Epithelial cell of esophagus (primary cell): Measurements from ENCODE around the gene FNTB.
"Not testable (repeated sequence)": the region's sequence is repeated elsewhere in the genome, so short reads cannot be mapped to it uniquely, and the experiment has no call there.

Experiments
- DNase-seq: peaks from one replicate; pipeline ENCODE4 v3.0.0; 2010; ENCODE audit warnings: low read depth
- H3K4me3 ChIP-seq: 2 replicates; pipeline ENCODE4 v1.5.1; 2011; ENCODE audit warnings: mild to moderate bottlenecking, low read length, control low read depth
- CTCF ChIP-seq: IDR thresholded peaks from 2 replicates; pipeline ENCODE4 v1.5.1; 2011; ENCODE audit warnings: low read depth, mild to moderate bottlenecking, low read length, control low read depth, inconsistent platforms; ENCODE audit not compliant: insufficient read depth; ENCODE audit errors: missing control alignments

The FNTB gene

GRCh38 chr14:65079201-65079600 is 92.5 kb downstream of the FNTB start:
- no peak overlapping the region for H3K4me3 ChIP-seq
- DNase-seq: no peak
- no peak for TF ChIP-seq CTCF

- TF ChIP-seq CTCF: no peak
- H3K4me3 ChIP-seq: no peak overlapping the region
- no peak for DNase-seq
These were observed 93.1 kb downstream of the FNTB start for GRCh38 chr14:65079768-65080167.

- TF ChIP-seq CTCF: no peak
- H3K4me3 ChIP-seq: no peak overlapping the region
- no peak for DNase-seq
These were observed 94.5 kb downstream of the FNTB start for GRCh38 chr14:65080960-65081747.

- DNase-seq: no peak
- no peak overlapping the region for H3K4me3 ChIP-seq
- TF ChIP-seq CTCF: no peak
These were observed 96.2 kb downstream of the FNTB start for GRCh38 chr14:65082930-65083329.

GRCh38 chr14:65084554-65085505 is 98.1 kb downstream of the FNTB start:
- H3K4me3 ChIP-seq: no peak overlapping the region
- DNase-seq: no peak
- no peak for TF ChIP-seq CTCF

GRCh38 chr14:65086686-65087085 is 100.0 kb downstream of the FNTB start:
- not testable (repeated sequence) for DNase-seq, H3K4me3 ChIP-seq

DNA sequence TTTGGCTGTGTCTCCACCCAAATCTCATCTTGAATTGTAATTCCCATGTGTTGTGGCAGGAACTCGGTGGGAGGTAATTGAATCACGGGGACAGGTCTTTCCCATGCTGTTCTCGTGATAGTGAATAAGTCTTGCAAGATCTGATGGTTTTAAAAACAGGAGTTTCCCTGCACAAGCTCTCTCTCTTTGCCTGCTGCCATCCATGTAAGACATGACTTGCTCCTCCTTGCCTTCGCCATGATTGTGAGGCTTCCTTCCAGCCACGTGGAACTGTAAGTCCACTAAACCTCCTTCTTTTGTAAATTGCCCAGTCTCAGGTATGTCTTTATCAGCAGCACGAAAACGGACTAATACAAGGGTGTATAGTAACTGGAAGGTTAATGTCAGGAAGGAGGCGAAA is 101.1 kb downstream of the FNTB start:
- not testable (repeated sequence) for DNase-seq, H3K4me3 ChIP-seq

GRCh38 chr14:65092349-65092748 is 105.7 kb downstream of the FNTB start:
- H3K4me3 ChIP-seq: no peak overlapping the region
- no peak for DNase-seq
- no peak for TF ChIP-seq CTCF
